SK-N-SH (cell line): ENCODE results near the gene TAMALIN.

Experiments used
- CTCF ChIP-seq: fragments of 200-600 bp; sonication (generic); IDR thresholded peaks from 2 replicates; pipeline ENCODE4 v1.6.1; 2017; ENCODE audit warnings: antibody characterized with exemption, mild to moderate bottlenecking, moderate library complexity
- EP300 ChIP-seq, 2 experiments: IDR thresholded peaks; 2 replicates each; pipeline versions ENCODE4 v1.4.0 to v1.6.1; 2012; ENCODE audit warnings: borderline replicate concordance in 1 of 2, low read depth in 1 of 2, low read length in 1 of 2
- EZH2phosphoT487 ChIP-seq: fragments of 200-600 bp; sonication (generic); IDR thresholded peaks from 2 replicates; pipeline ENCODE4 v1.6.1; 2017; ENCODE audit warnings: low read depth, mixed run types, mild to moderate bottlenecking, antibody characterized with exemption, moderate library complexity, borderline replicate concordance
- FOXJ3 ChIP-seq: sonication (generic); formaldehyde crosslinking; IDR thresholded peaks from 2 replicates; pipeline ENCODE4 v1.5.1; 2020; ENCODE audit warnings: mild to moderate bottlenecking, missing genetic modification reagents
- GABPA ChIP-seq: IDR thresholded peaks from 2 replicates; pipeline ENCODE4 v1.4.0; 2012; ENCODE audit warnings: low read depth, mild to moderate bottlenecking
- MEF2A ChIP-seq: IDR thresholded peaks from 2 replicates; pipeline ENCODE4 v1.4.0; 2012; ENCODE audit warnings: low read depth, borderline replicate concordance
- POLR2AphosphoS5 ChIP-seq: IDR thresholded peaks from 2 replicates; pipeline ENCODE4 v1.6.1; 2012; ENCODE audit warnings: low read depth, low read length
- RFX5 ChIP-seq: IDR thresholded peaks from 2 replicates; pipeline ENCODE4 v1.6.1; 2012; ENCODE audit warnings: mild to moderate bottlenecking, improper control_type of control experiment, low read length
- SIN3A ChIP-seq: IDR thresholded peaks from 2 replicates; pipeline ENCODE4 v1.6.1; 2012; ENCODE audit warnings: low read depth, mild to moderate bottlenecking, low read length, moderate library complexity, borderline replicate concordance
- SMC3 ChIP-seq: IDR thresholded peaks from 2 replicates; pipeline ENCODE4 v1.6.1; 2012; ENCODE audit warnings: low read depth, low read length, improper control_type of control experiment
- TAF1 ChIP-seq: IDR thresholded peaks from 2 replicates; pipeline ENCODE4 v1.6.1; 2012; ENCODE audit warnings: low read depth, mild to moderate bottlenecking, low read length, moderate library complexity, borderline replicate concordance
- TCF12 ChIP-seq: IDR thresholded peaks from 2 replicates; pipeline ENCODE4 v1.4.0; 2012
- YY1 ChIP-seq: IDR thresholded peaks from 2 replicates; pipeline ENCODE4 v1.4.0; 2012; ENCODE audit warnings: low read depth, mild to moderate bottlenecking
- TF ChIP-seq, protein P1 (sequence below): IDR thresholded peaks from 2 replicates; pipeline ENCODE4 v1.4.0; 2012; ENCODE audit warnings: low read depth

DNA sequence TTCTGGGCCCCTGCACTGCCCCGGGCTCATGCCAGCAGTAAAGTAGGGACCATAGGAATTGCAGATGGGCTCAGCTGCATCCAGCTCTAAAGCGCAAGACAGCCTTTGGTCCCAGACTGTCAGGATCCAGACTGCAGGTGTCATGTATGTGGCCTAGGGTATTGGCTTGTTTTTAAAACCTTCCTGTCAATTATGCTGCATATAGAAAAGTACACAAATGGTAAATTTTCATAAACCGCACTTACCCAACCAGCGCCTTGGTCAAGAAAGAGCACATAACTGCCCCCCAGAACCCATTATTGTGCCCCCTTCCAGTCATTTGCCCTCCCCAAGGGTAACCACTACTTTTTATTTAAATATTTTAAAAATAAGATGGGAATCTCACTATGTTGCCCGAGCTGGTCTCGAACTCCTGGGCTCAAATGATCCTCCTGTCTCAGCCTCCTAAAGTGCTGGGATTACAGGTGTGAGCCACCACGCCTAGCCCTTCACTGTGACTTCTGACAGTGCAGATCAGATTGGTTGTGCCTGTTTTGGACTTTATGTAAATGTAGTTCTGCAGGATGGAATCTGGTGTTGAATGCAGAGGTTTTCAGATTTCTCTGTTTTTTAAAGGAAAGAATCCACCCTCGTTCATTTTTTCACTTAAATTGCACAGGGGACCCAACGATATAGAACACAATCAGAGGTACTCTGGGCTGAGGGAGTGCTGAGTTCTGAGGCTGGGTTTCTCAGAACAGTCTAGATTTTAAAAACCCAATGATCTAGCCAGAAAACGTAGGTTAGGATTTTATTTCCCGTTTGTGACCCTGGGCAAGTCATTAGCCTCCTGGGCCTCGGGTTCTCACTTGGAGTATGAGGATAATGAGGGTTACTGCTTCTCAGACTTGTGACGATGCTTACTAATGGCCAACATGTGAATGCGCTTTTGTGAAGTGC is 51.2 kb downstream of the TAMALIN start:
- TF ChIP-seq POLR2AphosphoS5 (no peak), SIN3A (no peak), CTCF (no peak), FOXJ3 (CRISPR knock-in tag) (no peak), MEF2A (no peak), YY1 (no peak), TCF12 (no peak), GABPA (no peak), SMC3 (no peak), EZH2phosphoT487 (no peak), TAF1 (no peak), EP300 (IDR thresholded peaks at IDR 0.05; ENCODE audit: borderline replicate concordance in 1 of 2, low read depth in 1 of 2, low read length in 1 of 2) (no peak), RFX5 (no peak)
- TF ChIP-seq, protein P1, sequence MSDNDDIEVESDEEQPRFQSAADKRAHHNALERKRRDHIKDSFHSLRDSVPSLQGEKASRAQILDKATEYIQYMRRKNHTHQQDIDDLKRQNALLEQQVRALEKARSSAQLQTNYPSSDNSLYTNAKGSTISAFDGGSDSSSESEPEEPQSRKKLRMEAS, result no peak
